Retinal pigment epithelial cell (primary cell): Measurements from ENCODE around the gene OXT.

ENCODE experiments used
- DNase-seq: peaks from one replicate; pipeline ENCODE4 v3.0.0-alpha.2; 2010; ENCODE audit warnings: low read depth
- H3K4me3 ChIP-seq: 2 replicates; pipeline ENCODE4 v1.5.1; 2011; ENCODE audit warnings: mild to moderate bottlenecking, low read length, control low read depth, moderate library complexity
- CTCF ChIP-seq: conservative IDR thresholded peaks from 2 replicates; pipeline ENCODE4 v1.5.1; 2011; ENCODE audit warnings: low read depth, low read length, control low read depth, inconsistent platforms

Gene OXT

GRCh38 chr20:3093861-3094361 lies 22.5 kb downstream of the OXT start:
- no peak overlapping the region for H3K4me3 ChIP-seq
- no peak for DNase-seq
- TF ChIP-seq CTCF = no peak

- no peak for DNase-seq
- no peak for TF ChIP-seq CTCF
- H3K4me3 ChIP-seq = no peak overlapping the region
Measured at GRCh38 chr20:3094848-3095629, 23.6 kb downstream of the OXT start.

GRCh38 chr20:3100480-3100879 lies 29.1 kb downstream of the OXT start:
- no peak for TF ChIP-seq CTCF
- DNase-seq = no peak
- no peak overlapping the region for H3K4me3 ChIP-seq

GRCh38 chr20:3101251-3101650 lies 29.8 kb downstream of the OXT start:
- TF ChIP-seq CTCF = no peak
- DNase-seq = no peak
- H3K4me3 ChIP-seq = no peak overlapping the region

- TF ChIP-seq CTCF = no peak
- no peak for DNase-seq
- H3K4me3 ChIP-seq = no peak overlapping the region
Measured at GRCh38 chr20:3101737-3102574, 30.5 kb downstream of the OXT start.

- no peak for DNase-seq
- TF ChIP-seq CTCF = no peak
- H3K4me3 ChIP-seq = no peak overlapping the region
Measured at GRCh38 chr20:3102575-3103368, 31.4 kb downstream of the OXT start.
